Ishikawa (cell line): ENCODE results near the gene C2orf92.

Experiments
- CEBPB ChIP-seq: IDR thresholded peaks from 2 replicates; pipeline ENCODE4 v1.6.1; 2012
- CREB1 ChIP-seq: IDR thresholded peaks from 2 replicates; pipeline ENCODE4 v1.6.1; 2012; ENCODE audit warnings: low read depth
- EGR1 ChIP-seq: IDR thresholded peaks from 2 replicates; pipeline ENCODE4 v1.6.1; 2012
- EP300 ChIP-seq: IDR thresholded peaks from 2 replicates; pipeline ENCODE4 v1.6.1; 2012; ENCODE audit warnings: borderline replicate concordance
- FOXM1 ChIP-seq: IDR thresholded peaks from 2 replicates; pipeline ENCODE4 v1.6.1; 2012; ENCODE audit warnings: low read depth, borderline replicate concordance
- NFIC ChIP-seq: IDR thresholded peaks from 2 replicates; pipeline ENCODE4 v1.6.1; 2012
- RAD21 ChIP-seq: IDR thresholded peaks from 2 replicates; pipeline ENCODE4 v1.6.1; 2012; ENCODE audit warnings: low read depth
- TAF1 ChIP-seq: IDR thresholded peaks from 2 replicates; pipeline ENCODE4 v1.6.1; 2012; ENCODE audit warnings: low read depth, mild to moderate bottlenecking
- TCF12 ChIP-seq: IDR thresholded peaks from 2 replicates; pipeline ENCODE4 v1.6.1; 2012; ENCODE audit warnings: low read depth
- TEAD4 ChIP-seq: IDR thresholded peaks from 2 replicates; pipeline ENCODE4 v1.6.1; 2012
- YY1 ChIP-seq: IDR thresholded peaks from 2 replicates; pipeline ENCODE4 v1.6.1; 2012; ENCODE audit warnings: low read depth
- ZBTB7A ChIP-seq: IDR thresholded peaks from 2 replicates; pipeline ENCODE4 v1.6.1; 2012; ENCODE audit warnings: low read depth
- TF ChIP-seq, protein P1 (sequence below): IDR thresholded peaks from 2 replicates; pipeline ENCODE4 v1.6.1; 2012
- TF ChIP-seq, protein P2 (sequence below): IDR thresholded peaks from 2 replicates; pipeline ENCODE4 v1.6.1; 2012
- TF ChIP-seq, protein P3 (sequence below): IDR thresholded peaks from 2 replicates; pipeline ENCODE4 v1.6.1; 2012; ENCODE audit warnings: low read depth, mild to moderate bottlenecking

C2orf92 gene

DNA sequence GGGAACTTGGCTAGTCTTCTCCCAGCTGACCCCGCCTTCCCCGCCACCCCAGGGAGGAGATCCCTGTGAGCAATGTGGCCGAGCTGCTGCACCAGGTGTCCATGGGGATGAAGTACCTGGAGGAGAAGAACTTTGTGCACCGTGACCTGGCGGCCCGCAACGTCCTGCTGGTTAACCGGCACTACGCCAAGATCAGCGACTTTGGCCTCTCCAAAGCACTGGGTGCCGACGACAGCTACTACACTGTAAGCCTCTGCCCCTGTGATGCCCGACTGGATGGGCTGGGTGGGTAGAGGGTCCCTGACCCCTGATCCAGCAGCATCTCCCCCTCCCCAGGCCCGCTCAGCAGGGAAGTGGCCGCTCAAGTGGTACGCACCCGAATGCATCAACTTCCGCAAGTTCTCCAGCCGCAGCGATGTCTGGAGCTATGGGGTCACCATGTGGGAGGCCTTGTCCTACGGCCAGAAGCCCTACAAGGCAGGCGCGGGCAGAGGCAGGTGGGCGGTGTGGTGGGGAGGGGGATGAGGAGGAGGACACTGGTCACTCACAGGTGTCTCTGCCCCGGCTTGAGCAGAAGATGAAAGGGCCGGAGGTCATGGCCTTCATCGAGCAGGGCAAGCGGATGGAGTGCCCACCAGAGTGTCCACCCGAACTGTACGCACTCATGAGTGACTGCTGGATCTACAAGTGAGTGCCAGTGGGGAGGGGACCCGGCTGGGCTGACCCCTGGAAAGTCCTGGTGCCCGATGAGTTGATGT is 68.1 kb downstream of the C2orf92 start:
- TF ChIP-seq NFIC (peak; percentile 23; the same call in 1 of the 2 replicates), CREB1 (no peak)

DNA sequence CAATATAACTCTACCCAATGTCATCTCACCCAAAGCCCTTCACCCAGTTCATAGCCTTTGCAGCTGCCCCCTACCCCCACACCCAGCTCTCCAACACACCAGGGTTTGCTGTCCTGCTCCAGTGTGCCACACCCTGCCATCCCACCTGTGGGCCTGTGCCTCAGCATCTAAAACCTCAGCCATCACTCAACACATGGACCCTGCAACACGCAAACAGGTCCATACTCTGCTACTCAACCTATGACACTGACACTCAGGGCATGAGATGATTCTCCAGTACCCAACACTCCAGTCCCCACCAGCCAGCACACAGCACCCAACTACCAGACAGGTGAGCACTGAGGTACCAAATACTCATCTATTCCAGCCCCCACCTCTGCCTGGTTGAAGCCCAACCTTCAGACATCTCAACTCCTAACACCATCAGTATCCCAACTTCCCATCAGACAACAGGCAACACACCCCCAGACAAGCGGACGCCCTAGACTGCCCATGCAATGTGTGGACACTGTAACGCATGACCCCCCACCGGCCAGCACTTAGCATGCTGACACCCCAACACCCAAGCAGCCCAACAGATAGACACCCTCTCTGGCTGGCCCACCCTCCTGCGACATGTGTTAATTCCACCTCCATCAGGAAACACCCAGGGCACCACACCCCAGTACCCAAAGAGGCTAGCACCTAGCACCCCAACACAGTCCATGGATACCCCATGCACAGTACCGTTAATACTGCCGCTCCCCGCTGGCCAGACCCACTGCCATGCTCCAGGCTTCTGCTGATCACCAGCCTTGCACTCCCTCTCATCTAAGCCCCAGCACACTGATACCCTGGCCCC is 68.9 kb downstream of the C2orf92 start:
- no peak for TF ChIP-seq FOXM1
- no peak for TF ChIP-seq EGR1
- no peak for TF ChIP-seq CREB1
- TF ChIP-seq, protein P1, sequence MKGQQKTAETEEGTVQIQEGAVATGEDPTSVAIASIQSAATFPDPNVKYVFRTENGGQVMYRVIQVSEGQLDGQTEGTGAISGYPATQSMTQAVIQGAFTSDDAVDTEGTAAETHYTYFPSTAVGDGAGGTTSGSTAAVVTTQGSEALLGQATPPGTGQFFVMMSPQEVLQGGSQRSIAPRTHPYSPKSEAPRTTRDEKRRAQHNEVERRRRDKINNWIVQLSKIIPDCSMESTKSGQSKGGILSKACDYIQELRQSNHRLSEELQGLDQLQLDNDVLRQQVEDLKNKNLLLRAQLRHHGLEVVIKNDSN: no peak
- TF ChIP-seq RAD21: no peak
- no peak for TF ChIP-seq TCF12
- TF ChIP-seq, protein P2, sequence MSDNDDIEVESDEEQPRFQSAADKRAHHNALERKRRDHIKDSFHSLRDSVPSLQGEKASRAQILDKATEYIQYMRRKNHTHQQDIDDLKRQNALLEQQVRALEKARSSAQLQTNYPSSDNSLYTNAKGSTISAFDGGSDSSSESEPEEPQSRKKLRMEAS: no peak
- no peak for TF ChIP-seq ZBTB7A
- TF ChIP-seq NFIC: no peak
- no peak for TF ChIP-seq YY1
- no peak for TF ChIP-seq CEBPB

DNA sequence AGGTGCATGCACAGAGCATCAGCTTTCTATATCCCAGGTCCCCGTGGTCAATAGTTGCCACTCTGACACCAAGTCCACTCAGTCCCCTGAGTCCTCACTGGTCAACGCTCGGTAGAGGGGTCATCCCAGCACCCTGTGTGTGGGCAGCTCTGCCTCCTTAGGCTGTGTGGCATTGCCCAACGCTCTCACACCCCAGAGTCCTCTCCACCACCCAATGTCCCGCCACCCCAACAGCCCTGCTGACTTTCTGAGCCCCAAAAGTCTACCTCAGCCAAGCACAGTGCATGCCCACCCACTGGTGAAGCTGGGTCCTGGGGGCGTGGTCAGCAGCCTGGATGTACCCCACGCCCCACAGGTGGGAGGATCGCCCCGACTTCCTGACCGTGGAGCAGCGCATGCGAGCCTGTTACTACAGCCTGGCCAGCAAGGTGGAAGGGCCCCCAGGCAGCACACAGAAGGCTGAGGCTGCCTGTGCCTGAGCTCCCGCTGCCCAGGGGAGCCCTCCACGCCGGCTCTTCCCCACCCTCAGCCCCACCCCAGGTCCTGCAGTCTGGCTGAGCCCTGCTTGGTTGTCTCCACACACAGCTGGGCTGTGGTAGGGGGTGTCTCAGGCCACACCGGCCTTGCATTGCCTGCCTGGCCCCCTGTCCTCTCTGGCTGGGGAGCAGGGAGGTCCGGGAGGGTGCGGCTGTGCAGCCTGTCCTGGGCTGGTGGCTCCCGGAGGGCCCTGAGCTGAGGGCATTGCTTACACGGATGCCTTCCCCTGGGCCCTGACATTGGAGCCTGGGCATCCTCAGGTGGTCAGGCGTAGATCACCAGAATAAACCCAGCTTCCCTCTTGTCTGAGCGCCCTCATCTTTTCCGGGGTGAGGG is 69.7 kb downstream of the C2orf92 start:
- TF ChIP-seq FOXM1 (no peak), TAF1 (no peak), CREB1 (no peak), ZBTB7A (no peak), NFIC (no peak), YY1 (no peak), EP300 (no peak), EGR1 (no peak), RAD21 (no peak), TCF12 (no peak), CEBPB (no peak), TEAD4 (no peak)
- TF ChIP-seq, protein P3, sequence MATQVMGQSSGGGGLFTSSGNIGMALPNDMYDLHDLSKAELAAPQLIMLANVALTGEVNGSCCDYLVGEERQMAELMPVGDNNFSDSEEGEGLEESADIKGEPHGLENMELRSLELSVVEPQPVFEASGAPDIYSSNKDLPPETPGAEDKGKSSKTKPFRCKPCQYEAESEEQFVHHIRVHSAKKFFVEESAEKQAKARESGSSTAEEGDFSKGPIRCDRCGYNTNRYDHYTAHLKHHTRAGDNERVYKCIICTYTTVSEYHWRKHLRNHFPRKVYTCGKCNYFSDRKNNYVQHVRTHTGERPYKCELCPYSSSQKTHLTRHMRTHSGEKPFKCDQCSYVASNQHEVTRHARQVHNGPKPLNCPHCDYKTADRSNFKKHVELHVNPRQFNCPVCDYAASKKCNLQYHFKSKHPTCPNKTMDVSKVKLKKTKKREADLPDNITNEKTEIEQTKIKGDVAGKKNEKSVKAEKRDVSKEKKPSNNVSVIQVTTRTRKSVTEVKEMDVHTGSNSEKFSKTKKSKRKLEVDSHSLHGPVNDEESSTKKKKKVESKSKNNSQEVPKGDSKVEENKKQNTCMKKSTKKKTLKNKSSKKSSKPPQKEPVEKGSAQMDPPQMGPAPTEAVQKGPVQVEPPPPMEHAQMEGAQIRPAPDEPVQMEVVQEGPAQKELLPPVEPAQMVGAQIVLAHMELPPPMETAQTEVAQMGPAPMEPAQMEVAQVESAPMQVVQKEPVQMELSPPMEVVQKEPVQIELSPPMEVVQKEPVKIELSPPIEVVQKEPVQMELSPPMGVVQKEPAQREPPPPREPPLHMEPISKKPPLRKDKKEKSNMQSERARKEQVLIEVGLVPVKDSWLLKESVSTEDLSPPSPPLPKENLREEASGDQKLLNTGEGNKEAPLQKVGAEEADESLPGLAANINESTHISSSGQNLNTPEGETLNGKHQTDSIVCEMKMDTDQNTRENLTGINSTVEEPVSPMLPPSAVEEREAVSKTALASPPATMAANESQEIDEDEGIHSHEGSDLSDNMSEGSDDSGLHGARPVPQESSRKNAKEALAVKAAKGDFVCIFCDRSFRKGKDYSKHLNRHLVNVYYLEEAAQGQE: no peak
- TF ChIP-seq, protein P2: no peak
- TF ChIP-seq, protein P1: no peak

DNA sequence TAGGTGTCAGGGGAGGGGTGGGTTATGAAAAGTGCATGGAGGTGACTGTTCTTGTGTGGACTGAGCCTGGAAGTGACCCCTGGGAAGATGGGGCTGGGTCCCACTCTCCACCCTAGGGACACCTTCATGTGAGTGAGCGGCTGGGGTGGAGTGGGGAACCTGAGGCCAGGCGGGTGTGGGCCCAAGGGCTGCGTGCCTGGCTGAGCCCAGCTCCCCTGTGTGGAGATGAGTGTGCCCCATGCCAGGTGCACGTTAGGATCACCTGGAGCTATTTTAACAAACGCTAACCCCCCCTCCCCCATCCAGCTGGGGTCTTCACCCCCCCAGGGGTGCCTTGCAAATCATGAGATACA is 70.4 kb downstream of the C2orf92 start:
- no peak for TF ChIP-seq ZBTB7A
- TF ChIP-seq NFIC: no peak
- no peak for TF ChIP-seq EGR1
- no peak for TF ChIP-seq TAF1
- no peak for TF ChIP-seq EP300
- TF ChIP-seq CREB1: no peak
- no peak for TF ChIP-seq TEAD4
- TF ChIP-seq, protein P2: no peak
- TF ChIP-seq YY1: no peak
- TF ChIP-seq, protein P3: no peak
- no peak for TF ChIP-seq TCF12
- TF ChIP-seq, protein P1: no peak
- TF ChIP-seq FOXM1: no peak
- no peak for TF ChIP-seq CEBPB
- TF ChIP-seq RAD21: no peak
